Frontal cortex (tissue), 4 donors: Measurements from ENCODE around the gene JUP. TPM values are rescaled to one million over a fixed set of nuclear protein-coding genes. Genes with fewer than 3 reads are reported as not detected.
A peak's percentile ranks its signal among the peaks of the same experiment; 100 is the strongest.

ENCODE experiments used
- DNase-seq, 2 donors: peaks; one replicate each; pipeline ENCODE4 v3.0.0; 2012; ENCODE audit warnings: low spot score in 2 of 2
- FAIRE-seq: peaks from 2 replicates; lab custom pipeline; 2012; peaks lifted over from hg19 to GRCh38; lab: Jason Lieb, UNC
- total RNA-seq: library from RNA; depleted of rRNA; stranded (reverse); fragments of >200 nt; gene quantifications from one replicate; pipeline ENCODE4 v1.2.3, GENCODE V29; 2014
- donor health status: control.
- donor health status: control.
- donor health status: control.

JUP gene
- total RNA-seq, 1 donor from 2014 or later: 33.8 TPM

DNA sequence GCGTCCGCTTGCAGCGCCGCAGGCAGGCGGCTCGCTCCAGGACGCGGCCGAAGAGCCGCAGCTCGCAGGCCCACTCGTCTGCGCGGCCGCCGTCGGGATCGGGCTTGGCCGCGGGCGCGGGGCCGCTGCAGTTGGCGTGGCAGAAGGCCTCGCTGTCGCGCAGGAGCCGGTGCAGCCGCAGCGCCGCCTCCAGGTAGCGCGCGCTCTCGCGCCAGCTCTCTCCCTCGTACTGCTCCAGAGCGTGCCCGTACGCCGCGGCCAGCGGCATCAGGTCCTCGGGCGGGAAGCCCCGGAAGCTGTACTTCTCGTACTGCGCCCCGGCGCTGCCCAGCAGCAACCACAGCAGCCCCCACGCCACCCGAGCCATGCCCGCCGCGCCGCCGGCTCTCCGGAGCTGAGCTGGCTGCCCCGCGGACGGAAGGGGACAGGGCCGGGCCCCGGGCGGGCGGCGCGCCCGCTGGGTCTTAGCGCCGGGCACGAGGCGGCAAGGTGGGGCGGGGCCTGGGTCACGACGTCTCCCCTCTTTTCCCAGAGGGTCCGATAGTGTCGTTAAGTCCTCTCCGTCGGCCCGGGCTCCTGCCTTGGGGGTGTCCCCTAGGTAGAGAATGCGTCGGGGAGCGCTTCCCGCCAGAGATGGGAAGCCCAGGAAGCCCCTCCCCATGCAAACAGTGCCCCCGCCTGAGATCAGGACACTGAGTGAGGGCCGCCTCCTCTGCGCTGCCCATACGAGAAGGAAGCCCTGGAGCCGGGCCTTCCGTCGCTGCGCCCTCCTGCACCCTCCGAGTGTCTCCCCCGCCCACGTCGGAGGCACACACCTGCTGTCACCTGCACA is 25.3 kb upstream of the JUP start, which contains the start of gene P3H4:
Gene P3H4 (minus strand): TSS at position 401 of the 832 bp plus-strand sequence. CDS start 34 bp downstream, at position 367.
- FAIRE-seq: no peak
- peak; percentile 81 for DNase-seq

DNA sequence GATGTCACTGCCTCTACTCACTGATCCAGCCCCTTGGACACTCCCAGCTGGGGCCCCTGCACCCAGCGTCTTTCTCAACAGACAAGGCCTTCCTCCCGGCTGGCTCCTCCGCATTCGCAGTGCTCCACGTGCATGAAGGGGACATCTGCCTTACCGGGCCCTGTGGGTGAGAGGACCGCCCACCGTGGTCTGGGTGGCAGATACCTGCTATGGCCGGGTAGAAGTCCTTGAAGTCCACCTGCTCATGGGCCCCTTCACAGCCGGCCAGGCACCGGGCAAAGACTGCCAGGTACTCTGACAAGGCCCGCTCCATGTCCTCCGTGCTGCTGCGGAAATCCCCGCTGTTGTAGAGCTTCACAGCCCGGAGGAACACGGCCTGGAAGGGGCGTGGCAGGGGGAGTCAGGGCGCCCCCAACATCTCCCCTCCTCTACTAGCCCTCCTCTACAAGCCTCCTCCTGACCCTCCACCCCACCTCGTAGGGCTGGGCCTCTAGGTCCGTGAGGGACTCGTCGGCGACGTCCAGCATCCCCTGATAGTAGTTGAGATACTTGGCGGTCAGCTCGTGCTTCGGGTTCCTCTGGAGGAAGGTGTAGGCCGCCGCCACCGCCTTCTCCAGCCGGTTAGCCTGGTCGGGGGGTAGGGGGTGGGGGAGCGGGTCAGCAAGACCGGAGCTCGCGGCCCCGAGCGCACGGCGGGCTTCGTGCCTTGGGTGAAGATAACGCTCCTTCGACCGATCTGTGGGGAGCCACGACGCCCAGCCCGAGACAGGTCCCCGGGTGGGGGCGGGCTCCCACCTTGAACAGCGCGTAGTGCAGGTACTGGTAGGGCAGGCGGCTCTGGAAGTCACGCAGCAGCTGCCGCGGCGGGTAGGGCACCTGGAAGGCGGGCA is 24.4 kb upstream of the JUP start:
- no peak for FAIRE-seq

DNA sequence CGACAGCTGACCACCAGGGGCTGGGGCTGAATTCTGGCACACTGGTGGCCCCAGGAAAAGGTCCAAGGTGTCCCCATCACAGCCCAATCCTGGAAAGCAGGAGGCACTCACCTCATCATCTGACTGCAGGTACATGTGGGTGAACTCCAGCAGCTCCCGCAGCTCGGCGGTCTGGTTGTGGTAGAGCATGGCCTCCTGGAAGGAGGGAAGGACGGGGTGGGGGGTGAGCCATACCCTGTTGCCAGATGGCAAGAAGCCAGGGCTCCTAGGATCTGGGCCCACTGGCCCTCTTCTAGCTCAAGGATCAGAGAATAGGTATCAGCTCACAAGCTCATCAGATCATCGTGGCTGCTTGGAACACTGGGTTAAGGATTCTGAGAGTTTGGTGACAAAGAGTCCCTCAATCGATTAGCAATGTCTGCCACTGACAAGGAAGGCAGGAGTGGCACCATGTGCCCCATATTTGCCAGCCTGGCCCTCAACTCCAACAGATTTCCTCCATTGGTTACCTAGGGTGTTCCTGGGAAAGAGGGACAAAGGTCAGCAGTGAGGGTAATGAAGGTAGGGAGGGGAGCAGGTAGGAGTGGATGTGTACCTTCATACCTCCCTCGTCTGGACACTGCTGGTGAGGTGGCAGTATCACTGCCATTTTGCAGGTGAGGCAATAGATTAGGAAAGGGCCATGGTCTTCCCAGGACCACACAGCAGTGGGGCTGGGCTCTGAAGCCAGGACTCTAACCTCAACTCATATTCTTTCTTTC is 20.4 kb upstream of the JUP start:
- no peak for FAIRE-seq
- DNase-seq: no peak

More for the DNA sequence above, 24.4 kb upstream of the JUP start:
- DNase-seq: no peak

DNA sequence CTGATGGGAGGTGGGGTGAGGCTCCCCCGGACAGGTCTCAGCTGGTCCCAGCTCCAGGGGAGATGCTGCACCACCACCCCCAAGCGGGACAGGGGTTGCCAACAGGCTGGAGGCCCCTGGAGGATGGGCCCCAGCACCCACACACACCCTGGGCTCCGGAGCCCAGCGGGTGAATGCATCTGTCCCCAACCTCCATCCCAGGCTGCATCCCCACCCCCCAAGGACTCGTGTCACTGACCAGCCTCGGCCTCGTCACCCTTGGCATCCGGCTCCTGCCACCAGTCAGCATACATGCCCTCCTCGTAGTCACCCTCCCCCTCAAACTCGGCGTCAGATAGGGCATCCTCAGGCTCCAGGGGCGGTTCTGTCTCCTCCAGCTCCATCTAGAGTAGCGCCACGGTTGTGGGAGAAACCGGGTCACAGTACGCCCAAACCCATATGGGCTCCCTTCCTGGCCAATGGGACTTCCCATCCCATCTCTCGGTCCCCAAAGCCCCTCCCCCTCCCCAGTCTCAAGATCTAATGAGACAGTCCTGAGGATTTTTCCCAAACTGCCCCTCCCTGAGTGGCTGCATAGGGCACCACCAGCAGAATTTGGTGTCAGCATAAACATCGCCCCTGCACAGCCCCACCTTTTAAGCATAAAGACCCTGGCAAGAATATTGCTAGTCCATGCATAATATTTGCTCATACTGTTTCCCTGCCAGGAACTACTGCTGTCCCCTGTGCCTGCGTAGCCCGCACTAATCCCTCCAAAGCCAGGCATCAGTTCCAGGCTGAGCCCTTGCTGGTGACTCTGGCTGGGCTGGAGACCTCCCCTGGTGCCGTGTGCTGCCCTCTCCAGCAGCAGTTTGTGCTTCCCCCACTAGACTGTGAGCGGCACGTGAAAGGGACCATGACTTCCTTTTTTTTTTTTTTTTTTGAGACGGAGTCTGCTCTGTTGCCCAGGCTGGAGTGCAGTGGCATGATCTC is 16.8 kb upstream of the JUP start:
- DNase-seq (no peak), FAIRE-seq (no peak)

DNA sequence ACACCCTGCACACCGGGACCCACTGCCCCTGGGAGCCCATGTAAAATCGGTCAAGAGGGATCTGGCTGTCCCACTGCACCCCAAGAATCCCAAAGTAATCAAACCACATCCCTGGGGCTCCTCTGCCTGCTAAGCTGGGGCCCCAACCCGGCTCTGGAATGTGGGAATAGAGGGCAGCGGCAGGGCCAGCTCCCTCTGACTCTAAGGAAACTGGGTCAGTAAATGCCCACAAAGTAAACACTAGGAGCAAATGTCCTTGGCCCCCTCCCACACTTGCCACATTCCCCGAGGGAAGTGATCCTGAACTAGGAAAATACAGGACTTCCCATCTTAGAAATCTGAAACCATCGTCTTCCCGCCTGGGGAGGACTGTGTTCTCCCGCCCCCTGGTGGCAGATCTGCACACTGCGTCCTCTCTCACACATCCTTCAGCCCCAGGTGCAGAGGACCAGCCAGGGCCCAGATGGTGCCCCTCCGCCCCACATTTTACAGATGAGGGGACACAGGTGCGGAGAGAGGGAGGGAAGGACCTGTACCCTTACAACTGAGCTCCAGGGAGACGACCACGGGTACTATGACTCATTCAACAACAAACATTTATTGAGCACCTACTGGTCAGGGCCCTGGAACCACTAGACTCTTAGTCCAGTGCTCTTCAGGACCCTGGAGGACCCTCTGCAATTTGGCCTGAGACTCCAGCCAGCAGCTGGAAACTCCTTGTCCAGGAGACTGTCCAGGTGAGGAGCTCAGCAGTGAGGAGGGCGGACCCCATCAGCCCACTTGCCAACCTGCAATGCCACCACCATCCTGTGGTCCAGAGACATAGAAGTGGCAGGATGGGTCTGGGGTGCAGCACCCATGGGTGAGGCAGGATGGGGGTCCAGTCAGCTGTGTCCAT is 15.1 kb upstream of the JUP start:
- no peak for FAIRE-seq

DNA sequence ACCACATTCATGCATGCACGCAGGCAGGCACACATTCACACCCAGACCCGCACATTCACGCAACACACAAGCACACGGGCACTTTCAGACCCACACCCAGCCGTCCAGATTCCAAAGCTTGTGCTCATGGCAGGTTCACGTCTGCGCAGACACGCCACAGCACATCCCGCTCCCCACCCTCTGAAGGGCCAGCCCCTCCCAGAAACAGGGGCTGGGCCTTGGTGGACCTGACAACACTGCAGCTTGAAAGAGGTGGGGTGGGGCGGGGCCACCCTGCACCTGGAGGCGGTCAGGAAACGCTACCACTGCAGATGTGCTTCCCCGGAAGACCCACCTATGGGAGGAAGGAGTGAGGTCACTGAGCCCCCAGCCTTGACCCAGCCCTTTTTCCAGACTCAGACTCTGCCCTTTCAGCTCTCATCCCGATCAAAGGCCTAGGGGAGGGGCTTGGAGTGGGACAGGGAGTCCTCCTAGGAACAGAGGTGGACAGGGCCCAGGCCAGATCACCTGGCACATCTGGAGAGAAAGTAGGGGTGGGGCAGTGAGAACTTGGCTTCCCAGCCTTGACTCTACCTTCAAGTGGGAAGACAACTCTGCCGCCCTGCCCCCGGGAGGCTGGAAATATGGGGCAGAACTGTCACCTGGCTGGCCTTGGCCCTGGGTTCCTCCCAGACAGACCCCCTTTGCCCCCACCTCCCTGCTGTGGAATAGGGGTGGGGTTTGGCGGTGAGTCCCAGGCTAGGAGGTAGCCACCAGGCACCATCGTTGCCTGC is 14.3 kb upstream of the JUP start:
- no peak for FAIRE-seq
- no peak for DNase-seq

More for the DNA sequence above, 15.1 kb upstream of the JUP start:
- DNase-seq: peak; percentile 75 to 85

DNA sequence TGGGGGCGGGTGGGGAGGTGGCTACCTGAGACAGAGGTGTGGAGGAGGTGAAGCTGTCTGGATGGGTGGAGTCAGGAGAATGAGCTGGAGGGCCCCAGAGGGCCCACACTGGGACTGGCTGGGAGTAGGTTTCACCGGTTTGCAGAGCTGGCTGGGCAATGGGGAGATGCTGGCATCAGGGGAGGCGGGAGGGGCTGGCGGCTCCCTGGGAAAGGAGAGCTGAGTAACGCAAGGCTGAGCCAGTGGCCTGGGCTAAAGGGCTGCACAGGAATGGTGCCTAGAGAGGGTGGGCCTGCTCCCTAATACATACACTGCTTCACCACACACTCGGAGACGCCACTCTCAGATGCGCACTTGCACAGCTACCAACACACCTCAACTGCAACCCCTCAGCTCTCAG is 12.9 kb upstream of the JUP start:
- FAIRE-seq (no peak), DNase-seq (no peak)

DNA sequence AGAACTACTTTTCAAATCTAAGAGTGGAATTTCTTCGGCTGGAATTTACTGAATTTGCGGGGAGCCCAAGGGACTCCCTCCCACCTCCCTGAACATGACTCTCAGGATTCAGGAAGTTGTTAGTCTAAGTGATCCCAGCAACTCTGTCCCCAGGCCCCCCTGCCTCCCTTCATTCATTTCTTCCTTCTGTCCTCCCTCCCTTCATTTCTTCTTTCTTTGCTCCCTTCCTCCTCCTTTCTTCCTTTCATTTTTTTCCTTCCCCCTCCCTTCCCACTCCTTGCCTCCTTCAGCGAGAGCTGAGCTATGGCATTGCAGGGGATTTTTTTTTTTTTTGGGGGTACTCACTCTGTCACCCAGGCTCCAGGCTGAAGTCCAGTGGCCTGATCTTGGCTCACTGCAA is 10.9 kb upstream of the JUP start:
- DNase-seq (no peak), FAIRE-seq (no peak)

DNA sequence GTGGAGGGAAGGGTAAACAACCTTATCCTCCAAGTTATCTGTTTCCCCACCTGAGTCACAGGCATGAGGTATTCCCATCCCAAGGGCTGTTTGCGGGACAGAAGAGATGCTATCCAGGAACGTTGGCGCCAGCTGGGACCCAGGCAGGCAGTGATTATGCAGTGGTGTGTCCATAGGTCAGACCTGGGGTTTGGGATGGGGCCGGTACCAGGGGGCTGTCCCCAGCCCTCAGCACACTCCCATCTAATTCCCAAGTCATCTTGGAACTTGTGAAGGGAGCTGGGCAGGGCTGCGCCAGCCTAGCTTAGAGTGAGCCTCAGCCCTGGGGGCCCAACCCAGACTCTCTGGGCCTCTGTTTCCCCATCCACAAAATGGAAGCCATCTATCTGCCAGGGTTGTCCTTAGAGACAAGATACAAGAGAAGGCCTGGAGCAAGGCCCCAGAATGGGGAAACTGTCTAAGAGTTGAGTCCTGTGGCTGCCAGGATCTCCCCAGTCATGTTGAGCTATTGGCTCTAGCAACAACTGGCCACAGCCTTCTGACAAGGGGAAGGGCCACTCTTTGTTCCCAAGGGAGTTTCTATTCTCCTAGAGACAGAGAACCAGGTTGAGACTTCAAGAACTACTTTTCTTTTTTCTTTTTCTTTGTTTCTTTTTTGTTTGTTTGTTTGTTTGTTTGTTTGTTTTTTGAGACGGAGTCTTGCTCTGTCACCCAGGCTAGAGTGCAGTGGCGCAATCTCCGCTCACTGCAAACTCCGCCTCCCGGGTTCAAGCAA is 9.8 kb upstream of the JUP start:
- FAIRE-seq (no peak), DNase-seq (no peak)

DNA sequence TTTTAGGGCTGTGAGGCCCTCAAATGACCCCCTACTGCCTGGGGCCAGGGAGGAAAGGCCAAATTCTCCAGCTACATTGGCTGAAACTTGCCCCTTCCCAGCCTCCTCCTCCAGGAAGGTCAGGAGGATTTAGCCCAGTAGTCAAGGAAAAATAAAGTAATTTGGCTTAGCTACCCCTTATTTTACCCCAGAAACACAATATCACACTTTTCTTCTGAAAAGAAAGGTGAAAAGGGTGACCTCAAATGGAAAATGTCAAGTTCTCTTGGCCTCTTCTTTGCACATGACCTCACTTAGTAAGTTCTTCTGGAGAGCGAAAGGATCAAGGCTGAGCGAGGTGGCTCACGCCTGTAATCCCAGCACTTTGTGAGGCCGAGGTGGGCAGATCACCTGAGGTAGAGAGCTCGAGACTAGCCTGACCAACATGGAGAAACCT is 8.0 kb upstream of the JUP start:
- FAIRE-seq: no peak
- DNase-seq: no peak

DNA sequence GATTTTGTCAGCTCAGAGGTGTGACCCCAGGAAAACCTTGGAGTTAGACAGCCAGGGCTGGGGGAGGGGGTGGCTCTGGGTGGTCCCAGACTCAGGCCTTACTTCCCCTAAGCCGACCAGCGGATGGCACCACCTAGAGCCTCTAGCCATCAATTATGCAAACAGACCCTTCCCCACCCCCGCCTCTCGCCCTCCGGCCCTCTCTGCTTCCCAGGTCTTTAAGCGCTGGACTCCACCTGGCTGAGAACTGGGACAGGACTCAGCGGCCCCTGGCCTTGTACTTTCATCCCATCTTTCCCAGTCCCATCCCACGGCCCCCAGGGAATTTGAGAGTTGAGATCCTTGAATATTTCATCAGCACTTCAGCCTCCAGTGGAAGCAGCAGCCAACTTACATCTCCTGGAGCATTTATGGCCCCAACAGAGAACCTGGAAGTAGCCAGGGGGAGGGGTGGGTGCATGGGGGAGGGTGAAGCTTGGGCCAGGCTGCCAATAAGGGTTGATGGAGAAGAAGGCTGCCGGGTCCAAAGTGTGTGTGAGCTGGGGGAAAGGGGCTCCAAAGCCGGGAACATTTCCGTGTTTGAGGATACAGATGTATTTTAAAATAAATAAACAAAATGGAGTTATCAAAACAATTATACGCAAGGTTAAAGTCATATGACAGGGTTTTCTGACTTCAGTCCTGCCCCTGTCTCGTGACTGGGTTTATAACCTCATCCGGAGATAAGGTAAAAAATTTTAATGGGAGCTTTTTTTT is 7.5 kb upstream of the JUP start:
- FAIRE-seq: no peak
- DNase-seq: no peak

DNA sequence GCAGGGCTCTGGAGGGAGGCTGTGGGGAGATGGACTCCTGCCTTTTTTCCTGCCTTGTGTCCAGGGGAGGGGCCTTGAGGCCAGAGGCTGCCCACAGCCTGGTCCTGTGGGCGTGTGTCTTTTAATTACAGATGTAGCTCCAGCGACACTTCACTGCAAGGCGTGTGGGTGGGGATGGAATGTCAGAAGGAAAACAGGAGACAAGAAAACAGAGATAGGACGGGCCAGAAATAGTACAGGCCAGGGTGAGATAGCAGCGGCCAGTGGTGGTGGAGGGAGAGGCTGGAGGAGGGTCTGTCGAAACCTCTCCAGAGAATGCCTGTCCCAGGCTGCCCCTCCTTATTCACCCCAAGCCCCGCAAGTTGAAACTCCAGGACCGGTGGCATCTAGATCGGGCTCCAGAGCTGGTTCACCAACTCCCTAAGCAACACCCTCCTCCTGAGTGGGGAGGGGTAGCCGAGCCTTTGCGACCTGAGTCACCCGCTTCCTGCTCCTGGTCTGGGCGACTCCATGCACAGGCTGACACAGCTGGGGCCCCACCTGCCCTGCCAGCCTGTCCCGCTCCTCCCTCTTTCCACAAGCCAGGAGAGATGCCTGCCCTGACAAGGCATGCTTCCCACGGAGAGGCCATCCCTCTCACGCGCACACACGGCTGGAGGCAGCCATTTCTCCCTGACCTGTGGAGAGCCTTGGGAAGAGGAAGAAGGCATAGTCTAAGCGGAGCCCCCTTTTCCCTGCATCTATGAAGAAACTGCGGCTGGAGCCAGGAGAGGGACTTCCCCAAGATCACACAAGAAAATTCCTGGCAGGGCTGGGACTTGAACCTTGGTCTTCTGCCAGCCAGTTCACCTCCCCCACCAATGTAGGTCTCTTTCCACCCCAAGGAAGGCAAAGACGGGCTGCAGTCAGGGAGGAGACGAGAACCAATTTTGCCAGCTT is 6.6 kb upstream of the JUP start:
- no peak for FAIRE-seq
- no peak for DNase-seq

DNA sequence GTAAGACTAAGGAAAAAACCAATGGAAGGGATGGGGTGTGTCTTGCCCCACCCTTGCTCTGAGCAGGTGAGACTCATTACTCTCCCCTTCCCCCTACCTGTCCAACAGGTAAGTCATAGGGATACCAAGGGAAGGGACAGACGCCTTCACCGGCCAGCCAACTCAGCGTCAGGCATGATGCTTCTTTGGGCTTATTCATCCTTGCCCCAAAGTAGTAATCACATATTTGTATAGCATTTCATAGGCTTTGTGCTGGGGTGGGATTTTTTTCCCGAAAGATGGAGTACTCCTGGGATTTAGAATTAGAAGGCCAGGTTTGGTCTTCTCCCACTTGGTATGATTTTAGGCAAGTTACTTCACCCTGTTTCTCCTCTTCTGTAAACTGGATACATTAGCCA is 509 bp upstream of the JUP start:
- no peak for DNase-seq
- FAIRE-seq: no peak

DNA sequence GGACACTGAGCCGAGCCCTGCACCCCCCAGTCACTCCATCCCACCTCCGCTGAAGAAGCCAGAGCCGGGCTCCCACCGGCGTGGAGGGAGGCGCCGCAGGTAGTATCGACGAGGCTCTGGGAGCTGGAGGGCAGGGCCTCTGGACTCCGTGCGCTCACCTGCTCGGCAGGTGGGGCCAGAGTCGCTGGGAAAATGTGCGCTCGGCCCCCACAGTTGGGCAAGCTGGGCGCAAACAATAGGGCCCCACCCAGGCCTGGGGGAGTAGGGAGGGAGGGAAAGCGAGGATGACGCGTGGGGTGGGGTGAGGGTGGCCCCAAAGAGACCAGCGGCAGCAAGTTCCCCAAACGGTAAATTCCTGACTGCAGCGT is 668 bp downstream of the JUP start:
- no peak for DNase-seq
- FAIRE-seq: no peak
